NCI-H2081 (cell line): ENCODE results near the gene DNAL4.
"Not testable (repeated sequence)": the region's sequence is repeated elsewhere in the genome, so short reads cannot be mapped to it uniquely, and the experiment has no call there.

Experiments
- DNase-seq, 2 experiments: peaks; one replicate each; lab custom pipeline; 2025; lab: John Stamatoyannopoulos, UW

The DNAL4 gene

DNA sequence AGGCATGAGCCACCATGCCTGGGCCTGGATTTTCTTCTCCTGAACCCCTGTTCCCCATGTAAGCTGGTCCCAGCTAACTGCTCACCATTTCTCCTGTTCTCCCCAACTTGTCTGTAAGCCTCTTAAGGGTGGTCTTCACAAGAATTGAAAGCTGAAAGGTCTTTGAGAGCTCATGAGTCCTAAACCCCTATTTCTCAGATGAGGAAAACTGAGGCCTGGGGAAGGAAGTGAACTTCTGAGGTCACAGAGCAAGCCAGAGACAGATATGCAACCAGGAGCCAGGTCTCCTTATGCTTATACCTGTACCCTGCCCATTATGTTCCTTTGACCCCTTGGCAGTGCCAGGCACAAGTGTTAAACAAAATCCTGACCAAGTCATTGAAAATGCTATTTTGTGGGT, 33.6 kb upstream of the DNAL4 start:
- DNase-seq: no peak

DNA sequence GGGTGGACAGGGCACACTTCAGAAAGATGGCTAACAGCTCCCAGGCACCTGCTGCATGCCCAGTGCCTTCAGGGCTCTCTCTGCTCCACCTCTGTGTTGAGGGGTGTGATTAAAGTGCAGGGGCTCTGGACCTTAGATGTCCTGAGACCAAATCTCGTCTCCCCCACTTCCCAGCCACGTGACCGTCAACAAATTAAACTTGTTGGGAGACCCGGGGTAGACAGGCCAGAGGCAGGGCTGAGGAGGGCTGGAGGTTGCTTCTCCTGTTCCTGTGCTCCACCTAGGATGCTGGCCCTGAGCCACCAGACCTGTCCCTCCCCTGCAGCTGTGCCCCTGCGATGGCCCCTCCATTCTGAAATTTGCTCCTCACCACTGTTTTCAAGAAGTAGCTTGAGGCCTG, 32.9 kb upstream of the DNAL4 start:
- DNase-seq: no peak

DNA sequence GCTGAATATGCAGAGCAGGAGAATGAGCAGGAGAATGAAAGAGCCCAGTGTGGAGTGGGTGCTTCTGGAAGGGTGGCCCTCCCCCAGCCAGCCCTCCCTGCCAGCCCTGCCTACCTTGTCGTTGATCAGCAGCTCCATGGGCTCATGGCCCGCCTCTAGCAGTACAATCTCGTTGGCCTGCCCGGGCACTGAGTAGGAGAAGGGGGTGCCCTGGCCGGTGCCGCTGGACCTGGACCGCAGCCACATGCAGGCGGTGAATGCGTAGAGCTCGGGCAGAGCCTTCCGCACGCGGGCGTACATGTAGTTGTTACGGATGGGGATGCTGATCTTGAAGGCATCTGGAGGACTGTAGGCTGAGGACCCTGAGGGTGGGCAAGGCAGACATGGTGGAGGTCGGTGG, 32.4 kb upstream of the DNAL4 start:
- no peak for DNase-seq

DNA sequence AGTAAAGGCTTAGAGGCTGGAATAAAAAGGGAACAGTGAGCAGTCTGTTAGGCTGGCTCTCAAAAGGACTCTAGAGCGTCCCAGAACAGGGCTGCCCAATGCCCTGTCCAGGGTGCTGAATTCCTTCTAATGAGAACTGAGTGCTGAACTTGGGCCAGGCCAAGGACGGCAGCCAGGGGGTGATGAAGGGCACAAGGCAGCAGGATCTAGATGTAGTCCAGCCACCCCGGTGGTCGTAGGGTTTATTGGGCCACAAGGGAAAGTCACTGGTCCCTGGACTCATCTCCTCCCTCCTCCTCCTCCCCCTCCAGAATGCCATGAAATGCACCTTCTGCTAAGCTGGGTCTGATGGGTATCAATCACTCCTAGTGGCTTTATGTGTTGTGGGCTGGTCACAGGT, 30.6 kb upstream of the DNAL4 start:
- DNase-seq: no peak

DNA sequence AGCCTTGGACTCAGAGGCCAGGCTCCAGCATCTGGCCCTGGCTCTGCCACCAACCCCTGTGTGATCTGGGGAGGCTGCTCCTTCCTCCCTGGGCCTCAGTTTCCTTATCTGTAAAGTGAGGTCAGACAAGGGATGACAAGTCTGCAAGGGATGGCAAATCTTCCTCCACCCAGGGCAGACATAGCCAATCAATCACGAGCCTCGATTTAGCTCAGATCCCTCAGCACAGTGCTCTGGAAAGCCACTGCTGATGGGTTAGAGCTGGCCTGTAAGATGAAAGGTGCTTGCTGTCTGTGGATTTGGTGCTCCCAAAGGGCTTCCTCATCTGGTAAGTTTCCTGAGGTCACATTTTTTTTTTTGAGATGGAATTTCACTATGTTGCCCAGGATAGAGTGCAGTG, 29.7 kb upstream of the DNAL4 start:
- no peak for DNase-seq

DNA sequence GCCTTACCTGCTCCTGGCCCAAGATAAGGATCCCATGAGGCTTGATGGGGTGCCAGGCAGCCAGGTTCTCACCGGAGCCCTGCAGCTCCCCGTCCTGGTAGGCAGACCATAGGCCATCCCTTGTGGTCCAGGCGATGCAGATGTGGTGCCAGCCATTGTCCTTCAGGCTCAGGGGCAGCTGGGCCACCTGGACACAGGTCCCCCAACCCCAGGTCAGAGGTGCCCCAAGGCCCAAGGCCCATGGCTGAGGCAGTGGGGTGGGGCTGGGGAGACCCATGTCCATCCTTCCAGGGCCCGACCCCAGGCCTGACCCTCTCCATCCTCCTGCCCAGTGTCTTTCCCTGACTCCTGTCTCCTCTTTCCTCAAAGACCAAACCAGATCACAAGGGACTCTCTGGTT, 29.1 kb upstream of the DNAL4 start:
- no peak for DNase-seq

DNA sequence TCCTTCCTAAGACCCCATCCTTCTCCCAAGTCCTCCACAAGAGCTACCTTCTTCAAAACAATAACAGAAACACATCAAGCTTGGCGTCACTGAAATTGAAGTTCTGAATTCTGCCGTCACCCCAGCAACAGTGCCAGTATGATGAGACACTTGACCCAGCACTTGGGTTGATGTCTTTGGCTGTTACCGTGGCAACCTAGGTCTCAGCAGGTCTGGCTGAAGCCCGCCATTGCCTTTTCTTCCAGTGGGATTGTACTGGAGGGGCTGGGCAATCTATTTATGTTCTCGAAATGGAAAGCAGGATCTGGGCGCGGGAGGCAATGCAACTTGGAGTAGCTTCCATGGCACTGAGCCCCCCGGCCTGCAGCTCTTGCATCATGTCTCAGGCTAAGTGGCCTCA, 26.1 kb upstream of the DNAL4 start:
- no peak for DNase-seq

DNA sequence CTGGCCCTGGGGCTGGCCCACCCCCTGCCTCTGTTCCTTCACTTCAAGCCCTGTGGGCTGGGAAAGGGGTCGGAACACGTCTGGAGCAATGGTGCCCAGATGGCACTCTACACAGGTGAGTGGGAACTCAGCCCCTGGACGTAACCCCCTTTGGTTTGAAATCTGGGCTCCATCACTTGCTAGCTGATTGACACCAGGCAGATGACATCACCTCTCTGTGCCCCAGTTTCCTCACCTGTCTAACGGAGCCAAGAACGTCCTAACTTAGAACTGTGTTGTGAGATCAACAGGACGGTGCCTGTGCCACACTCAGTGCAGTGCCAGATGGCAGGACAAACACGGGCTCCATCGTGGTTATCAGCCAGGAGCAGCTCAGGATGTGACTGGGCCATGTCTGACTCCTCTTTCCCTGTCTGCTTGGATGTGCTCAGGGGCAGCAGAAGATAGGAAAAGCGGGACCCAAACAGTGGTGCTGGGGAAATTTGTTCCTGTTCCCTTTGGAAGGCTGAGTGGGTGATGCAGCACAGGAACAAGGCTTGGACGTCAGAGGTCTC, 25.5 kb upstream of the DNAL4 start:
- no peak for DNase-seq

DNA sequence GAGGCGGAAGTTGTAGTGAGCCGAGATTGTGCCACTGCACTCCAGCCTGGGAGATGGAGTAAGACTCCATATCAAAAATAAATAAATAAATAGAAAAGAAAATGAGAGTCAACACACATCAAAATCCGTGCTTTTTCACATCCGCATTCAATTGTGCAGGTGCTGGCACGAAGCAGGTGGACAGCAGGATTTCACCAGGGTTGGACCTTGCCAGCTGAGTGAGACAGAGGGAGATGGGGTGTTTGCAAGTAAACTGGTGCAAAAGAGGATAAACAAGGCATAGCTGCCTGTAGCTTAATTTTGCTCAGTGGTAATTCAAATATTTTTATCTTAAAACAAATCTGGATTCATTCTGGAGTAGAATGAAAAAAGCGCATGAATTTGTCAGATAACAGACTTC, 23.3 kb upstream of the DNAL4 start:
- DNase-seq: no peak

DNA sequence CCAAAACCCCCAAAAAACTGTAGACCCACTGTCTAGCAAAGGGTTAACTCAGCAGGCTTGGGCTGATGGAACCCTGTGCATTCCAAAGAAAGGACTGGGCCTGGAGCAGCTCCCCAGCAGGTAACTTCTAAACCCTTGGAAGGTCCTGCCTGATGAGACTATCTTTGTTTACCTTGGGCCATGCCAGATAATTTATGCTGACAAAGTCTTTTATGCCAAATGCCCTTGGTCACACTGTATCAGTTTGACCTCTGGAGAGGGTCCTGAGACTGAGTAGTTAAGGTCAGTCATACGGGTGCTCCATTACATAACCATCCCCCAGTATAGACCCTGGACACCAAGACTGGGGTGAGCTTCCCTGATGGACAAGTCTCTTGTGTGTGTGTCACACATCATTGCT, 21.9 kb upstream of the DNAL4 start:
- no peak for DNase-seq

DNA sequence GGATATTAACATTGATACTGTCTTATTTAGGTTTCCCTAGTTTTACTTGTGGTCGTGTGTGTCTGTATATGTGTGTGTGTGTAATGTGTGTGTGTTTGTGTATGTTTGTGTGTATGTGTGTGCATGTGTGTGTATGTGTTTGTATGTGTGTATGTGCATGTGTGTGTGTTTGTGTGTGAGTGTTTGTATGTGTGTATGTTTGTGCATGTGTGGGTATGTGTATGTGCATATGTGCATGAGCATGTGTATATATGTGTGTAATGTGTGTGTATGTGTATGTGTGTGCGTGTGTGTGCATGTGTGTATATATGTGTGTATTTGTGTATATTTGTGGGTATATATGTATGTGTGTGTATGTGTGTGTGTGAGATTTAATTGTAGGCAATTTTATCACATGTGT, 17.3 kb upstream of the DNAL4 start:
- no peak for DNase-seq

DNA sequence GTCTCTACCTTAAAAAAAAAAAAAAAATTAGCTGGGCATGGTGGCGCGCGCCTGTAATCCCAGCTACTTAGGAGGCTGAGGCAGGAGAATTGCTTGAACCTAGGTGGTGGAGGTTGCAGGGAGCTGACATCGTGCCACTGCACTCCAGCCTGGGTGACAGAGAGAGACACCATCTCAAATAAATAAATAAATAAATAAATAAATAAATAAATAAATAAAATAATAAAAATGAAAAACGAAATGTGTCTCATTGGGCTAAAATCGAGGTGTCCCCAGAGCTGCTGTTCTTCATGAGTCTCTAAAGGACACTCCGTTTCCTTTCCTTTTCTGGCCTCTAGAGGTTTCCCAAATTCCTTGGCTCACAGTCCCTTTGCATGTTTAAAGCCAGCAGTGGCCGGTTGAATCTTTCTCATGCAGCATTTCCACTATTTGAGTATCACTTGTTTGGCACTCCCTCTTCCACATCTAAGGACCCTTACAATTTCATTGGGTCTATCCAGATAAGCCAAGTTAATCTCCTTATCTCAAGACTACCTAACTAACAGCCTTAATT, 11.2 kb upstream of the DNAL4 start:
- DNase-seq: not testable (repeated sequence)

DNA sequence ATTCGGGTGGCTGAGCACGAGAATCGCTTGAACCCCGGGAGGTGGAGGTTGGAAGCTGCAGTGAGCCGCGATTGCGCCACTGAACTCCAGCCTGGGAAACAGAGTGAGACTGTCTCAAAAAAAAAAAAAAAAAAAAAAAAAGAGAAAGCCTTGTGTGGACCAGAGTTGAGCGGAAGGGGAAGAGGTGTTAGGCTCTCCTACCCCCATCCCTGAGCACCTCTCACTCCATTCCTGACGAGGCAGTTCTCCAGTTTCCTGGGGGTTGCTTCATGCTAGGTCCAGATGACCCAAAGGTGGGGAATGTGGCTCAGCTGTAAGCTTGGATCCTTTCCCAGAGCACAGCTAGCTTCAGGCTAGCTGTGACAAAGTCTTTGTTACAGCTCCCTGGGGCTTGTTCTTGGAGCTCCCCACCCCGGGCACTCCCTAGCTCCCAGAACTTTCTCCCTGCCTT, 8.8 kb upstream of the DNAL4 start:
- DNase-seq: peak in 1 of 2 experiments; percentile 8

DNA sequence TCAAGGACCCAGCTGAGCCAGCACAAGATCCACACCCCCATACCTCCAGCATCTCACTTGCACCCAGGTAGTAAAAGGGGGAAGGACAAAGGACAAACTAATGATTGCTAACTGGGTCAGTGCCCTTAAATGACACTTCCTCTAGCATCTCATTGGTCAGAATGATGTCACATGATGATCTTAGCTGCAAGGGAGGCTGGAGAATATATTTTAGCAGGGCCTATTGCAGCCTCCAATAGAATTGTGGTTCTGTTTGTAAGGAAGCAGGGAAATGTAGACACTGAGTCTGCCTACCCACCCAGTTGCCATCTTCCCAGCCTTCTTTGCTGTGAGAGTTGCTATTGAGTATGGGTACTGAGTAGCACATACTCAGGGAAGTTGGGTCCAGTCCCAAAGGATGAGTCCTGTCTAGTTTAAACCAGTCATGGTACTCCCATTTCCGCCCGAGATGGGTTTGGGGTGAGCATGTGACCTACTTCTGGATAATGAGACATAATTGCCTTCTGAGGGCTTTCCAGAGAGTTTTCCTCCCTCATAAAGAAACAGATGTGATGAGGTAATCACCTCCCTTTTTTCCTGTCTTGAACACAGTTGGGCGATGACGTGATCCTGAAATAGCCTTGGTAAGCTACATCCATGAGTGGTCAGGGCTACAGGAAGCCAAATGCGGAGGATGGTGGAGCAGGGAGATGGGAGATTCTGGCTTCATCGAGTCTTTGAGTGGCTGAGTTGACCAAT, 5.5 kb upstream of the DNAL4 start:
- DNase-seq: no peak

DNA sequence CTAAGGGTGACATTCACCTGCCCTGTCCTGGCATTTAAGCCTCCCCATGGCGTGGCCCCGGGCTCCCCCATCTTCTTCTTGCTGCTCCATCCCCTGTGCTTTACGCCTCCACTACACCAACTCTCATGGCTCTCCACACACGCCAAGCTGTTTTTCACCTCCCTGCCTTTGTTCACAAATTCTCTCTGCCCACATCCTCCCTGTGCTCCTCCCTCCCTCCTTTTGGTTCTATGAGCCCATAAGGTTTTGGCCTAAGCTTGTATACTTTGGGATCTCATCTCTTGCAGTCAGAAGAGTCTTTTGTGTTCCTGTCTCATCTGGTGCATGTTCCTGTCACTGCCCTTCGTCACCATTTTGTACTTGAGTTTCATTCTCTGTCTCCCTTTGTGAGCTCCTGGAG, 4.6 kb upstream of the DNAL4 start:
- no peak for DNase-seq

DNA sequence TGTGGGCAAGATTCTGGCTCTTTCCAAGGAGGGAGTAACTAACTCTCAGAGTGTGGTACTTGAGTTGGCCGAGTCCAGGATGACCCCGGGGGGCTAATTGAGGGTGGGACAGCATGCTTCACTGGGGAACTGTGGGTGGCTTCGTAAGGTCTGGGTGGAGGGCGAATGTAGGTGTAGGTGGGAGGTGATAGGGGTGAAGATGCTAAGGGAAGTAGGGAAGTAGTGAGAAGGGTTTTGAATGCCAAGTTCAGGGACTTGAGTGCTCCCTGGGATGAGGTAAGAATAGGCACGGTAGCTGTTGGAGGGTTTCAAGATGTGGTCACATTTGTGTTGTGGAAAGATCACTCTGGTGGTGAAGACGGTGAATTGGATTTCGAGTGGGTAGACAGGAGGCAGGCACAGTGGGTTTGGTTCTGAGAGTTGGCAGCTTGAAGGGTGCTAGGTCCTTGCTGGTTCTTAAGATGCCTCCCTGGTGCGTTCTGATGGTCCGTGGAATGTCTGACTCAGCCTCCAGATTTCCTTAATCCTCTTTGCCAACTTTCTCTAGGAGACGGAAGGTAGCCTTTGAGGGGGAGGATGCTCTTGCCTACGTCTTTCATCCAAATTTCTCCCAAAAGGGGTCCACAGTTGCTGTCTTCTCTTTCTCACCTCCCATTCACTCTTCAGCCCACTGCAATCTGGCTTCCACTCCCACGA, 2.5 kb upstream of the DNAL4 start:
- DNase-seq: no peak

DNA sequence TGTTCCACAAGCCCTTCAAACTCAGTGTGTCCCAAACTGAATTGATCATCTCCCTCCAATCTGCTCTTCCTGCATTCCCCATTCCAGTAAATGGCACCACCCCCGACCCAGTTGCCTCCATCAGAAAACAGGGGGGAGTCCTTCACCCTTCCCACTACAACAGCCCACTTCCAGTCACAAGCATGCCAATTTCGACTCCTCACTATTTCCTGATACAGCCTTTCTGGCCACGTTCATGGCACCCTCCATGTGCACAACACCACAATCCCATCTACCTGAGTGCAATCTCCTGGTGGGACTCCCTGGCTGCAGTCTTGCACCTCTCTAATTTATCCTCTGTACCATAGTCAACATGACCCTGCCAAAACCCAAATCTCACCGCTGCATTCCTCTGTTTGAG, 1.6 kb upstream of the DNAL4 start:
- no peak for DNase-seq

DNA sequence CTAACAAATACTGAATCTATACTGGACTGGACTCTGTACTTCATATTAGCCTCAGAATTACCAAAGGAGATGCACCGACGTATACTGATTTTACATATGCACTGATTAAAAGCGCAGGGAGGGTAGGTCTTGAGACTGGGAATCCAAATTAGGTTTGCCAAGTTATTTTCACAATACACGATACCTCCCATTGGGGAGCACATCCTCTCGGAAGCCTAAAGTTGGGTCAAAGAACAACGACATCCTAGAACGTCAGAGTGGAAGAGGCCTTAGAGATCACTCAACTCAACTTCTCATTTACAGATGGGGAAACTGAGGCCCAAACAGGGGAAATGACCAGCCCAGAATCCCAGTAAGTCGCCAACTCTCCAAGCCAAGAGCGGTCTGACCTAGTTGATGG, 626 bp downstream of the DNAL4 start:
- DNase-seq: no peak

DNA sequence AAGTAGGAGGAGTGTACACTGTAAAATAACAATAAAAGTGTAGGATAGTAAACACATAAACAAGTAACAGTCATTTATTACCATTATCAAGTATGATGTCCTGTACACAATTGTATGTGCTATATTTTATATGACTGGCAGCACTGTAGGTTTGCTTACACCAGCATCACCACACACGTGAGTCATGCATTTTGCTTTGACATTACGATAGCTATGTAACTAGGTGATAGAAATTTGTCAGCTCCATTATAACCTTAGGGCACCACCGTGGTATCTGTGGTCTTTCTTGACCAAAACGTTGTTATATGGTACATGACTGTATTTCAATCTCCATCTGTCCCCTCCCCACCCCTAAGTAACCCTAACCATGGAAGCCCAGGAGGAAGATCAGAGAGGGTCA, 1.1 kb downstream of the DNAL4 start:
- no peak for DNase-seq

DNA sequence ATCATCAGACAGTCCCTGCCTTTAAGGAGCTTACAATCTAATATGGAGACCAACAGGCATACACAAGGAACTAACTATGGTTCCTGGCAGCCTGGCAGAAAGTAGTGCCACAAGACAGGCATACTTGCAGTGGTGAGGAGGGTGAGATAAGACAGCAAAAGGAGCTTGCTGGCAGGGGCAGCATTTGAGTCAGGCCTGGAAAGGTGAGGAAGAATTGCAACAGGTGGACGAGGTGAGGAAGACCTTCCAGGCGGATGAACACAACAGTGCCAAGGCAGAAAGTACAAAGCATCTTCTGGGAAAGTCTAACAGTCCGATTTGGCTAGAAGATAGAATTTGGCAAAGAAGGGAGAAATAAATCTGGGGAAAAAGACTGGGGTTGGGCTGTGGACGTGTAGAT, 4.3 kb downstream of the DNAL4 start:
- no peak for DNase-seq

DNA sequence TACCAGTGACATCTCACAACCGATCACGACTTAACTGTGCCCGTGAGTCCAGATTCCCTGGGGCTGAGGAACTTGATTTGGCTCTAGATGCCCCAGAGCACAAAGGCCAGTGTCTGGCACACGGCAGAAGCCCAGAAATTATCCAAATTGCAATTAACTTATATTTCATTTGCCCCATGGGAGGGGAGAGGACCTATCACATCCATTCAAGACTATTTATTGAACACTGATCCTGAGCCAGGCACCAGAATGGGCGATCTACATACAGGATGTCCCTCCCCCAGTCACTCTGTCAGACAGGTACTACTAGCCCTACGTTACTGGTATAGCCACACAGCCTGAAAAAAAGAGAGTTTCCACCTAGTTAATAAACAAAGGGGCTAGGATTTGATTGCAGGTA, 5.1 kb downstream of the DNAL4 start:
- DNase-seq: no peak

DNA sequence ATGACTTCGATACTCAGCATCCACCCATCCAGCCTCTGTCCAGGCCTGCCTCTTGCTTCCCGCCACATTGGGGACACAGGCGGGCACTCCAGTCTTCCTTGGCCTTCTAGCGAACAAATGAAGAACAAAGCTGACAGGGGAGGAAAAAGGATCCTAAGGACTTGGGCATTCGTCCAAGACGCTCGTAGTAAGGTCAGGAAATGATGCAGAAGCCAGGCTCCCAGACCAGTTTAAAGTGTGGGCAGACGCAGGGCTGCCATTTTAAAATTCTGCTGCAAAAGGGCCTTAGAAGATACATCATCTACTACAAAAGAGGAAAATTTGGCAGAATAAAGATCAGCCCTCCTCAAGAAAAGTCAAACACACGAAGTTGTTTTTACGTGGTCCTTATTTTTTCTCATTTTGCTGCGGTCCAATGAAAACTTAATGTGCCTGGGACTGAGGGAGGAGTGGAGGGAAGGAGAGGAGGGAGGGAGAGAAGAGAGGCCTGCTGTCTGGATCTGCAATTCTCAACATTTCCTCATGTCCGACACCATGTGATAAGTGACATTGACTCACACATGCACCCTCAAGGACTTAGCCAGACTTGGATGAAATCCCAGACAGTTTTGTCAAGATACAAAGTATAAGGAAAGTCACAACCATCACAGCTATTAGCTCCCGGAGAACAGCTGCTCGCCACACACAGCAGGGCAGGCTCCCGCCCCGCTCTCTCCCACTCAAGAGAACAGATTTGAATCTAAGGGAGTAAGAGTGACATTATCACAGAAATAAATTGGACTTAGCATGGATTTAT, 5.7 kb downstream of the DNAL4 start:
- DNase-seq: no peak
